ENCODE measurements around the gene PRR18. TPM values are rescaled to one million over a fixed set of nuclear protein-coding genes. Genes with fewer than 3 reads are reported as not detected.

The PRR18 gene
- polyA plus RNA-seq, 3 donors: 0.10 to 0.56 (median 0.56) TPM

DNA sequence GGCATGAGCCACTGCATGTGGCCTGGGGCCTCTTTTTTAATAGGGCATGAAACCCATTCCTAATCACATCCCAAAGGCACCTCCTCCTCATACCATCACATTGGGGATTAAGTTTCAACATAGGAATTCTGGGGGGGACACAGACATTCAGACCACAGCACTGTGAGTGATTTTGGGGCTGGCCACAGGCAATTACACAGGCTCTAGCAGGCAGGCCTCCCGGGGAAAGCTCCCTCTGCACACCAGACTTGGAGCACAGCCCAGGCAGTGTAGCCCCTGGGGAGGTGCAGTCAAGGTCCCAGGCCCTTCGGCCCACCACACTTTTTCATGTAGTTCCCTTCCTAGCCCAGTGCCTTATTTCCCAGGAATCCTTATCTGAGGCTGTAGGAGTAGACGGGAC, 28.7 kb upstream of the PRR18 start:
- 60 to 78% (median 63%) methylated on average over 3 of the region's 3 CpGs for WGBS, 3 donors
- H3K27ac ChIP-seq (ENCODE audit: low read depth, low read length): no peak overlapping the region

DNA sequence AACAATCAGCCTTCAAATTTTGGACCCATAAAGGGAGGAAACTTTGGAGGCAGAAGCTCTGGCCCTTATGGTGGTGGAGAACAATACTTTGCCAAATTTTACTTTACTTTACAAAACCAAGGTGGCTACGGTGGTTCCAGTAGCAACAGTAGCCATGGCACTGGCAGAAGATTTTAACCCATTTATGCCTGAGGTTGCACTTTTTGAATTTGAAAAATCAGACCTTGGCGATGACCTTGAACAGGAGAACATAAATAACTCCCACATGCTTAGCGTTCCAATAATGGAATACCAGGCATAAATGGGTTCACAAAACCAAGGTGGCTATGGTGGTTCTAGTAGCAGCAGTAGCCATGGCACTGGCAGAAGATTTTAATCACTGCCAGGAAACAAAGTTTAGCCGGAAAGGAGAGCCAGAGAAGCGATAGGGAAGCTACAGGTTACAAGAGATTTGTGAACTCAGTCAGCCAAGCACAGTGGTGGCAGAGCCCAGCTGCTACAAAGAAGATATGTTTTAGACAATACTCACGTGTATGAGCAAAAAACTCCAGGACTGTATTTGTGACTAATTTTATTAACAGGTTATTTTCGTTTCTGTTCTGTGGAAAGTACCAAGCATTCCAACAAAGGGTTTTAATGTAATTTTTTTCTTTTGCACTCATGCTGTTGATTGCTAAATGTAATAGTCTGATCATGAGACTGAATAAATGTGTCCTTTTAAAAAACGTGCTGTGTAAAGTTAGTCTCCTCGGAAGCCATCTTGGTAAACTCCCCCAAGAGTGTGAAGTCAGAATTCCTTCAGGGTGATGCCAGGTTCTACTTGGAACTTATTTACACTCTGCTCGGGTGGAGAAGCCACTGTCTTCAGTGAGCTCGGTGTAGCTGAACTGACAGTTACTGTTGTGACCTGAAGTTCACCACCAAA, 27.4 kb upstream of the PRR18 start:
- WGBS, 3 donors: 82 to 88% (median 83%) methylated on average over 11 of the region's 11 CpGs
- no peak overlapping the region for H3K27ac ChIP-seq (ENCODE audit: low read depth, low read length)

DNA sequence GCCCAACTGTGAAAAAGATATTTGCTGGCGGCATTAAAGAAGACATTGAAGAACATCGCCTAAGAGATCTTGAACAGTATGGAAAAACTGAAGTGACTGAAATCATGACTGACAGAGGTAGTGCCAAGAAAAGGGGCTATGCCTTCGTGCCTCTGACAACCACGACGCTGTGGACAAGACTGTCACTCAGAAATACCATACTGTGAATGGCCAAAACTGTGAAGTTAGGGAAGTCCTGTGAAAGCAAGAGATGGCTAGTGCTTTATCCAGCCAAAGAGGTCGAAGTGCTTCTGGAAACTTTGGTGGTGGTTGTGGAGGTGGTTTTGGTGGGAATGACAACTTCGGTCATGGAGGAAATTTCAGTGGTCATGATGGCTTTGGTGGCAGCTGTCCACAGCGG, 26.7 kb upstream of the PRR18 start:
- H3K27ac ChIP-seq (ENCODE audit: low read depth, low read length): no peak overlapping the region
- 94 to 96% (median 95%) methylated on average over 8 of the region's 8 CpGs for WGBS, 3 donors

DNA sequence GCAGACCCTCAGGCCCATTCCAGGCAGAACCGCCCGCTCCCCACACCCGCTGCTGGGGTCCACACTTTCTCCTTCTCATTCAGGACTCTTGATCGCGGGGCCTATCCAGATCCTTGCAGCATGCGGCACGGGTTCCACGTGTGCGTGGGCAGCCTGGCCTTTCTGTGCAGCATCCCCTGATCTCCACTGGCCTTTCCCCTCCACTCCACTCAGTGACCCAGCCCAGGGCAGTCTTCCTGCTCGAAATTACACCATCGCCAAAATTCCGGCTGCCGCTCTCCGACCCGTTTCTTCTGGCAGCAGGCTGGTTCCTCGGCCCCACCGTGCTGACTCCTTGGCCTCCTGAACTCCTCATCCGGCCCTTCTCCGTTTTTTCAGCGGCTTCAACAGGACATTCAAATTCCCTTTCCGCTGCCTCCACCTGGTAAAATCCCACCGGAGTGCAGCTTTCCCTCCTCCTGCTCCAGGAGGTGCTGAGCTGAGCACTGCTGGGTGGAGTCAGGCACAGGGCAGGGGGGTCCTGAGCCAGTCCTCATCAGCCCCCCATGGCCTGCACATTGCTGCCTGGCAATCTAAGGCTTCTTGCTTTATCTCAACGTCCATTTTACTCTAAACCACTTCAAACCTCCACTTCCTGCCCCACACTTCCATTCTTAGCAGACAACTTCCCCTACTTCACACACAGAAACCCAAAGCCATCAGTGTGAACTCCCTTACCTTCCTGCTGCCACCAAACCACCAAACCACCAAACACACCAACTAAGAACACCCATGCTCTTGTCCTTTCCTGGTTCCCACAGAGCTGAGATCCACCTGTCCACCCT, 25.2 kb upstream of the PRR18 start:
- no peak overlapping the region for H3K27ac ChIP-seq (ENCODE audit: low read depth, low read length)
- WGBS, 3 donors: 71 to 83% (median 75%) methylated on average over 23 of the region's 23 CpGs

DNA sequence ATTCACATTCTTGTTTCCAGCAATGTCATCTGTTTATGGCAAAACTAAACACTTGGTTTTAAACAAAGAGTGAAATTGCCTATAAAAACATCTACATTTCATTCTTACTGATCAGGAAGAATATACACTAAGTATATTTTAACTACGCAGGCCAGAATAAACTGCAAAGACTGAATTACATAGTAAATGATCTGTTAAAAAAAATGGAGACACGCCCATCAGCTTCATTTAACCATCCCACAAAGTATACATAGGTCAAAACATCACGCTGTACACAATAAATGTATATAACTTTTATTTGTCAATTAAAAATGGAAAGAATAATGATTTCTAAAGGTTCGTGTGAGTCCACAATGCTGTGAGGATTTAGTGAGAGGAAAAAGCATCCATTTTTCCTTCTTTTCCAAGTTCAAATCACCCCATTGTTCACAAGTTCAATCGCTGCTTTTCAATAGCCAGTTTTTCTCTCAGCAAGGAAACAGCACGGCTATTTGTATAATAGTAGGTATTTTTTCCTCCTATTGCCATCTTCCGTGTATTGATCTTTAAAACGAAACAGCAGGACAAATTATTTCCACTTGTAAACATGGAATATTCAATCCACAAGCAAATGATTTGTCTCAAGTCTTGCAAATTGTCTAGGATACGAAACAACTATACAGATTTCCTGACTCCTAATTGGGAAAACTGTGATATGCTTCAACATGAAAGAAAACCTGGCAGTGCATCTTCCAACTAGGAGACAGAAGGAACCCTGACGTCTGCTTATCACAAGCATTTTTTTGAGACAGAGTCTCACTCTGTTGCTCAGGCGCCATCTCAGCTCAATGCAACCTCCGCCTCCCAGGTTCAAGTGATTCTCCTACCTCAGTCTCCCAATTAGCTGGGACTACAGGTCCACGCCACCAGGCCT, 23.6 kb upstream of the PRR18 start:
- no peak overlapping the region for H3K27ac ChIP-seq (ENCODE audit: low read depth, low read length)
- WGBS, 3 donors: 67 to 85% (median 82%) methylated on average over 13 of the region's 13 CpGs

DNA sequence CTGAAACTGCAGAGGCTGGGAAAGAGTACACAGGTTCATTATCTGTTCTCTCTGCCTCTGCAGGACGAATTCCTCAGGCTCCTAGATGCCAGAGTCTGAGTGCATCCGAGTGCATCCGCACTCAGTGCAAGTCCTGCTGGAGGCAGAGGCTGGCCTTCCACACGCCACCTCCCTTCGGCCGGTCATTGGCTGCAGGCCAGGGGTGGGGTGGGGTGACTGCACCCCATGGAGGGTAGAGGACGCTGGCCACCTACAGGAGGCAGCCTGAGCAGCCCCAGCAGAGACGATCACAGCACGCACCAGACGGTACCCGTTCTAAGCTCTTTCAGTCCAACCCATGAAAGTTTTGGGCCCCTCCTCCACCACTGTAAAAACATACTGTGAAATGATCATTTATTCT, 22.4 kb upstream of the PRR18 start:
- 33 to 60% (median 50%) methylated on average over 11 of the region's 11 CpGs for WGBS, 3 donors
- H3K27ac ChIP-seq (ENCODE audit: low read depth, low read length): no peak overlapping the region

DNA sequence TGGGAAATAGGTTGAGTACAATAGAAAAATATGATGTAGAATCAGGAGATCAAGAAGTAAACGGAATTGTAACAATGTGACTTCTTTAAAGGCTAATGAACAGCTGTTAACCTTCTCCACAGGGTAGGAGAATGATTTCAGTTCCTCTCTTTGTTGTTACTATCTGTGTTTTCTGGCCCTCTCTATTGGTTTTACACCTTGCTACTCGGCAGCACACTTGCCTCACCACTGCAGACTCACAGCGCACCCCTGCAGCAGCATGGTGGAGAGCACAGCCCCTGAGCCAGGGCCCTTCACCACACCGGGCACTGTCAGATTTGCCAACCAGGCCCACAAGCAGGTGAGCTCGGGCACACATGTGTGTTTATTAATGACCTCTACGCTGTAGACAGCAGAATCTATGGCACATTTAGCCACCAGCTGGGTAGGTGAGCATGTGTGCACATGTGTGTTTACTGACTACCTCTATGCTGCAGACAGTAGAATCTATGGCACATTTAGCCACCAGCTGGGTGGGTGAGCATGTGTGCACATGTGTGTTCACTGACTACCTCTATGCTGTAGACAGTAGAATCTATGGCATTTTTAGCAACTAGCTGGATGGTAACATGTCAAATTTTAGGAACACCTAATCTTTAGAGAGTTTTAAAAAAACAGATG, 17.3 kb upstream of the PRR18 start:
- 84 to 92% (median 92%) methylated on average over 6 of the region's 6 CpGs for WGBS, 3 donors
- no peak overlapping the region for H3K27ac ChIP-seq (ENCODE audit: low read depth, low read length)

DNA sequence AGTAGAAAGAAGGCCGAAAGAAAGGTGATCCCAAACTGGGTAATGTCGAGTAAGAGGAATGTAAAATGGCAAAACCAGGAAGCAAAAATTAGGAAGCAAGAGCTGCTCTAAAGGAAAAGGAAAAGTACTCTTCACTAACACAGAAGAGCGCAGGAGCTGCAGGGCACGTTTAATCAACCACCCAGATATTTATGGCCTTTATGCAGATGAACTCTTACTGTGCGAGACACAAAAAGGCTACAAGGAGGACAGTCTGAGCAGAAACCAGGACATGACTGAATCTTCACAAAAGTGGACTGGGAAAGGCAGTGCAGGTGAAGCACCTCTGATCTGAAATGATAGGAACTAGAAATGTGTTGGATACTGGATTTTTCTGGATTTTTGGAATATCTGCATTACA, 15.2 kb upstream of the PRR18 start:
- no peak overlapping the region for H3K27ac ChIP-seq (ENCODE audit: low read depth, low read length)
- WGBS, 3 donors: 89 to 92% (median 90%) methylated on average over 5 of the region's 5 CpGs

DNA sequence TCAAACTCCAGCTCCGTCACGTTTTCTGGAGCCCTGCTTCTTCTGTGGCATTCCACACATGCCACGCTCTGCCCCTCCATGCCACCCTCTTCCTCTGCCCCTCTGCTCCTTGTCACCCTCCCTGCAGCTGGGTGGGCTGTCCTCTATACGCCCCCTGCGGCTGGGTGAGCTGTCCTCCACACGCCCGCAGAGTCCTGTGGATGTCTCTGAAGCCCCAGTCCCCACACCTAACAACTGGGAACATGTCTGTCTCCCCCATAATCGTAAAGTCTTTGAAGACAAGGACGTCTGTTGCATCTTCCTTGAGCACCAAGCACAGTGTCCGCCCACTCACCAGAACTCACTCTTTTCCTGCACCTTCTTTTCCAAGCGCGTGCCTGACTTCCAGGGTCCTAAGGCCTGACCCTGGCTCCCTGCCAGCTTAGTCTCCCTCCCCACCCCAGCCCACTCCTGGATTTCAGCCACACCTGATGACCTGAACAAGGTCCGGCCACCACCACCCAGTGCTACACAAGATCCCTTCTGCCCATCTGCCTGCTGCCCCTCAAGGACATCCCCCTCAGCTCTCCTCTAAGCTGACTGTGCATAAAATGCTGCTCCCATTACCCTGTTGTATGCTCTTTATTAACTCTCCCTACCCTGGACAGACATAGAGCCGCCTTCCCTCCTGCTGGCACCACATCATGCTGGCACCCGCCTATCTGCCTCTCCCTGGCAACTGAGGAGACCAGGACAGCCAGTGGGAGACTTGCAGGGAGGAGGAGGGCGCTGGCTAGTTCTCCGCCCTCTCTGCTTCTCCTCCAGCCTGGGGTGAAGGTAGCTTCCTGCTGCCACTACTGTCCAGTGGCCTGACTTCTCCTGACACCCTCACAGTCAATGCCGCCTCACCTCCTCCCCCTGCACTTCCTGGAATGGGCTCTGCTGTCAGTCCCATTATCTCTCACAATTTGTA, 10.7 kb upstream of the PRR18 start:
- 86 to 87% (median 86%) methylated on average over 18 of the region's 18 CpGs for WGBS, 3 donors
- no peak overlapping the region for H3K27ac ChIP-seq (ENCODE audit: low read depth, low read length)

DNA sequence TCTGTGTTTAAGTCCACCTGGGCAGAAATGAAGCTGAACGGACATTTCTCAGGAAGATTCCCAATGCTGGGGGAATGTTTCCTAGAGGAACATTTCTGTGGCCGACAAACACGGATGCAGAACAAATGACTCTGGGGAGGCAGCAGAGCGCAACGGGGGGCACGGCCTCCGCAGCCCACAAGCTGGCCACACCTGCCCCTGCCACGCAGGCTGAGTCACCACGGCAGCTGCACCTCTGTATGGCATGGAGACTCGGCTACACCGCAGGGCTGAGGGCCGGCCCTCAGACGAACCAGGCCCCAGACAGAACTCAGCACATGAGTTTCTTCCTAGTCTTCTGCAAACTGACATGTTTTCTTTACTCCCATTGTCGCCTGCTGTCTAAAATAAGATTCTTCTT, 10.0 kb upstream of the PRR18 start:
- 82 to 90% (median 89%) methylated on average over 14 of the region's 14 CpGs for WGBS, 3 donors
- no peak overlapping the region for H3K27ac ChIP-seq (ENCODE audit: low read depth, low read length)

DNA sequence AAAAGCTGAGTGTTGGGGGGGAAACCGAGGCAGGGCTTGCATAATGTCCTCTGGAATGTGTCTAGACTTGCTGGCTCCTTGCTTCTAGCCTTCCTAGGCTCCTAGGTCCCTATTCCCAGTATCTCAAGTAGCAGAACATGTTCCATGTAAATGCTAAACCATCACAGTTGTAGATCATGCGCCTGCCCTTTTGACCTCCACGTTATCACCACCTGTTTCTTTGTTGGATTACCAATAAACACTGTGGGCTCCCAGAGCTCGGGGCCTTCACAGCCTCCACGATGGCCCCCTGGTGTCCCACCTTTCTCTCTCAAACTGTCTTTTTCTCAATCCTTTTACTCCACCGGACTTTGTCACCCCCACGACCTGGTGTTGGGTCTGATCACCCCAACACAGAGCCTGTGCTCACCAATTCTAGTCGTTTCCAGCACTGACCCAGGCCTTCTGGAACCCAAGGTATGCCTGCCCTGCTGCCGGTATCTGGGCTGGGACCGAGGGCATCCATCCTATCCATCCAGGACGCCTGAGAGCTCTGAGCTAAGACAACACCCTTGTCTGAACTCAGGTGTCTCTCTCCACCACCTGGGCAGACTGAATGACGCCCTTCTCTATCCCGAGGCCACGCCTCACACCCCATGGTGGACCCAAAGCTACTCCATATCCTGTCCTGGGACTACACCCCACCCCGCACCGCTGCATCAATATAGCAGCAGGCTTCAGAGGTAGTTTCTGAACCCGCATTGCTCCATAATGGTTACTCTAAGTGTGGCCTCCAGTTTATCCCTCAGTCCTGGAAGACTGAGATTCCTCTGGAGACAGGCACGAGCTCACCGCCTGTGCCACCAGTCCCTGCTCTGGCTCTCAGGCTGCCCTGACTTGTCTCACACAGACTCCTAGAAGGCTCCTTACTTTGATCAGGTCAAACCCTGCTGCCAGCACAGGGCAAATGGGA, 9.3 kb upstream of the PRR18 start:
- no peak overlapping the region for H3K27ac ChIP-seq (ENCODE audit: low read depth, low read length)
- 85 to 89% (median 87%) methylated on average over 19 of the region's 19 CpGs for WGBS, 3 donors

DNA sequence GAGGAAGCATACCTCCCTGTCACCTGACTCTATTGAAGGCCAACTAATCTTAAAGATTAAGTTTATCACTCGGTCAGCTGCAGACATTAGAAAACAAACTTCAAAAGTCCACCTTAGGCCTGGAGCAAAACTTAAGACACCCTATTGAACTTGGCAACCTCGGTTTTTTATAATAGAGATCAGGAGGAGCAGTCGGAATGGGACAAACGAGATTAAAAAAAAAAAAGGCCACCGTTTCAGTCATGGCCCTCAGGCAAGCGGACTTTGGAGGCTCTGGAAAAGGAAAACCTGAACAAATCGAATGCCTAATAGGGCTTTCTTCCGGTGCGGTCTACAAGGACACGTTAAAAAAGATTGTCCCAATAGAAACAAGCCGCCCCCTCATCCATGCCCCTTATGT, 7.2 kb upstream of the PRR18 start:
- 61 to 87% (median 84%) methylated on average over 11 of the region's 11 CpGs for WGBS, 3 donors
- H3K27ac ChIP-seq (ENCODE audit: low read depth, low read length): no peak overlapping the region

DNA sequence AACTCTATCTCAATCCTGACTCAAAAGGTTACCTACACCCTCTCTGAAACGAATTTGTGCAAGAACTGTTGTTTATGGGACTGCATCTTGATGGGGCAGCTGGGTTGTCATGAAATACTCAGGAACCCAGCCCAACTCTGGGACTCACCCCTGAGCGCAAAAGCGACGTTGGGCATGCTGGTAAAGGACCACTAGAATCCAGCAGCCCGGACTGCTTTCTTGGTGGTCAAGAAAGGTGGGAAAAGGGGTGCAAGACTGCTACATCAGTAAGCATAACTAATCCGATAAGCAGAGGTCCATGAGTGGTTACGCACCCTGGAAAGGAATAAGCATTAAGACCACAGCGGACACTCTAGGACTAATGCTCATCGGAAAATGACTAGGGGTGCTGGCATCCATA, 6.3 kb upstream of the PRR18 start:
- no peak overlapping the region for H3K27ac ChIP-seq (ENCODE audit: low read depth, low read length)
- 81 to 85% (median 83%) methylated on average over 9 of the region's 9 CpGs for WGBS, 3 donors

DNA sequence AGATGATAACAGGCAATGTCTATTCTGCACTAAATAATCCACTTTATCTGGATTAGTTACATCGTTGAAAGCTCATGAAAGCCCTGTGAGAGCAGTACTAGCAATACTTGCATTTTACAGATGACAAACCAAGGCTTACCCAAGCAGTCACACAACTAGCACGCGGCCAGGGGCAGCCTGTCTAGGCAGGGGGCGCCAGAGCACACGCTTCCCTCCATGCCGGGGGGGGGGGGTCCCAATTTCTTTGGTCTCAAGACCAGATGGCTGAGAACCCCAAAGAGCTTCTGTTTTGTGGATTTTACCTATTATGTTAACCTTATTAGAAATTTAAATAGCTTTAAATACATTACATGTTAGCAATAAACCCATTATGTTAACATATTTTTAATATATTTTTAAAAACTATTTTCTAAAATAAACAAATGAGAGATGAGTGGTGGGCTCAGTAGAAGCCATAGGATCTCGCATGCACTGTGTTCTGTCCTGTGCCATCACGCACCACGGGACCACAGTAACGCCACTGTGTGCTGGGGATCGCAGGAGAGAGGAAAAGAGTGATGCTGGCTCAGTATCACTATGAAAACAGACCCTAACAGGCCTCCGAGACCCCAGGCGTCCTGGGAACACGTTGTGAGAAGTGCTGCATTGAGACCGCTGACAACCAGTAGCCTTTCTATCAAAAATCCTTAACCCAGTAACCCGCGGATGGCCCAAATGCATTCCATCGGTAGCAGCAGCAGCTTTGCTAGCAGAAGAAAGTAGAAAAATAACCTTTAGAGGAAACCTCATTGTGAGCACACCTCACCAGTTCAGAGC, 5.3 kb upstream of the PRR18 start:
- 50 to 53% (median 53%) methylated on average over 18 of the region's 18 CpGs for WGBS, 3 donors
- no peak overlapping the region for H3K27ac ChIP-seq (ENCODE audit: low read depth, low read length)

DNA sequence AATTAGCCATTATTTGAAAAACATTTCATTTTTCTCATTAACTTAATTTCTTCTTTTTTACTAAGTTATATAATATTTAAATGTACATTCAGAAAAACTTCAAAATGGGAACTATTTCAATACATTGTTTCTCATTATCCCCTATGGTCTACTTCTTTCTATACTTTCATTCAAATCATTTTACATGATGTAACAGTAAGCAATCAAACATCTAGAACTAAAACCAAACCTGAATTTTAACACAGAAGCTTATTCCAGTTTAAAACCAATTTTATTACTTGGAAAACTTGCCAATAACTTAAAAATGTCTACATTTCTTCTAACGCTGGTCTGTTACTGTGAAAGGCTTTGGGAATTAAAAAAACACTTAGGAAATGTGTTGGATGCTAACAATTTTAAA, 4.6 kb upstream of the PRR18 start:
- WGBS, 3 donors: 66 to 78% (median 71%) methylated on average over 1 of the region's 1 CpG

More for the DNA sequence above, 4.6 kb upstream of the PRR18 start:
- no peak overlapping the region for H3K27ac ChIP-seq (ENCODE audit: low read depth, low read length)

All from adipose tissue (tissue), 3 donors.